Glomerular visceral epithelial cell (primary cell): Measurements from ENCODE around the gene HMGN4.
"Not testable (repeated sequence)": the region's sequence is repeated elsewhere in the genome, so short reads cannot be mapped to it uniquely, and the experiment has no call there.

Experiments
- DNase-seq: peaks from one replicate; pipeline ENCODE4 v3.0.0-alpha.2; 2016; ENCODE audit errors: extremely low spot score

Gene HMGN4

GRCh38 chr6:26522486-26523228 lies 15.5 kb upstream of the HMGN4 start:
- peak; percentile 41 for DNase-seq

DNA sequence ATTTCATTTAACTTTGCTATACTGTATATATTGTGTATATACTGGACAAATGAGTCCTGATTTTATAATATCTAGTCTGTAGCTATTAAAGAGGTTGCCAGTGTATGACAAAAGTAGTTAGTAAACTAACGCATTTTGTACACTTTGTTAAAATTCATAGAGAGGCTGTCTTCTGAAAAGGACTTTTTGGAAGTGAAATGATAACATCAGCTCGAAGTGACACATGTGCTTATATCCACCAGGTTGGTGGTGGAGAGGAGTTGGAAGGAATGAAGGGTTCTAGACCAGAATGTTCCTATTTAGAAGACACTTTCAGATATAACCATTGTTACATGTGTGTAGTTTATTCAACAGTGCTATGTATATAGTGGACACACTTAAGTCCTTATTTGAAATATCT lies 13.9 kb upstream of the HMGN4 start:
- not testable (repeated sequence) for DNase-seq

DNA sequence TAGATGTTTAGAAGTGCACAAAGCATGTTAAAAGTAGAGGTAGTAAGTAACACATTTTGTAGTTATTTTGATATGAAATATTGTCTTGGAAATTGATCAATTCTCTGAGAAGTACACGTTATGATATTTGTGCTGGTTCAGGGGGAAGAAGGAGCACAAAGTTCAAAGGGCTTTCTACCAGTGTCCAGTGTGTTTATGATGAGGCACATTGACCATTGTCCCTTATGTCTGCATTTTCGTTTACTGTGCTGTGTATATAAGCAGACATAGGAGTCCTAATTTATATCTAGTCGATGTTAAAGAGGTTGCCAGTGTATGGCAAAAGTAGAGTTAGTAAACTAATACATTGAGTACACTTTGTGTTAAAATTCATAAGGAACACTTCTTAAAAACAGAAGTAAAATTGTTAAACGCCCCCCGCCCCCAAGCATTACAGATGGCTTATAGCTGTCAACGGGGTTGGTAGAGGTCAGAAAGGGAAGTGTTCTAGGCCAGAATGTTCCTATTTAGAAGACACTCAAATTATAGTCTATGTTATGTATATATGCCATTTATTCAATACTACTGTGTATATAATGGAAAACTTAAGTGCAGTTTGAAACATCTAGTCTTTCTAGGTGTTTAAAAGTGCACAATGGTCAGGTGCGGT lies 13.3 kb upstream of the HMGN4 start:
- no peak for DNase-seq

GRCh38 chr6:26525838-26526237 lies 12.3 kb upstream of the HMGN4 start:
- DNase-seq, result no peak

DNA sequence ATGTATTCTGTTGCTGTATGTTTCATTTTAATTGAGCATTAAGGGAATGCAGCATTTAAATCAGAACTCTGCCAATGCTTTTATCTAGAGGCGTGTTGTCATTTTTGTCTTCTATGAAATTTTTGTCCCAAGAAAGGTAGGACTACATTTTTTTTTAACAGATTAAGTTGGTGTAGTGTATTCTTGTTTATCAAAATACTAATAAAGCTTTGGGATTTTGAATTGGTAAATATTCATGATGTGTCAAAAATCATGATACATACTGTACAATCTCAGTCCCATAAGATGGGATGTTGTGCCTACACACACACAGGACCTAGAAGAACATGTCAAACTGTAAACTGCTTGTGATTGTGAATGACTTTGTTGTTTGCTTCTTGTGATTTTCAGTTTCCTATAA lies 11.2 kb upstream of the HMGN4 start:
- DNase-seq, result no peak

DNA sequence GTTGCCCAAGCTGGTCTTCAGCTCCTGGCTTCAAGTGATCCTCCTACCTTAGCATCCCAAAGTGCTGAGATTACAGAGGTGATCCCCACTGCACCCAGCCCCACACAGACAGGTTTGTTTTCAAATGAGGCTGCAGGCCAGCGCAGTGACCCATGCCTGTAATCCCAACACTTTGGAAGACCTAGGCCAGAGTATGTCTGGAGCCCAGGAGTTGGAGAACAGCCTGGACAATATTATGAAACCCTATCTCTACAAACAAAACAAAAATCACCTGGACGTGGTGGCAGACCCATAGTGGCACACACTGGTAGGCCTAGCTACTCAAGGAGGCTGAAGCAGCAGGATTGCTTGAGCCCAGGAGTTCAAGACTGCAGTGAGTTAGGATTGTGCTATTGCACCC lies 8.0 kb upstream of the HMGN4 start:
- DNase-seq, result no peak

GRCh38 chr6:26531897-26532296 lies 6.3 kb upstream of the HMGN4 start:
- no peak for DNase-seq

GRCh38 chr6:26532699-26533531 lies 5.3 kb upstream of the HMGN4 start:
- peak; percentile 94 for DNase-seq

- DNase-seq, result no peak
Measured at GRCh38 chr6:26533532-26533931, 4.6 kb upstream of the HMGN4 start.

DNA sequence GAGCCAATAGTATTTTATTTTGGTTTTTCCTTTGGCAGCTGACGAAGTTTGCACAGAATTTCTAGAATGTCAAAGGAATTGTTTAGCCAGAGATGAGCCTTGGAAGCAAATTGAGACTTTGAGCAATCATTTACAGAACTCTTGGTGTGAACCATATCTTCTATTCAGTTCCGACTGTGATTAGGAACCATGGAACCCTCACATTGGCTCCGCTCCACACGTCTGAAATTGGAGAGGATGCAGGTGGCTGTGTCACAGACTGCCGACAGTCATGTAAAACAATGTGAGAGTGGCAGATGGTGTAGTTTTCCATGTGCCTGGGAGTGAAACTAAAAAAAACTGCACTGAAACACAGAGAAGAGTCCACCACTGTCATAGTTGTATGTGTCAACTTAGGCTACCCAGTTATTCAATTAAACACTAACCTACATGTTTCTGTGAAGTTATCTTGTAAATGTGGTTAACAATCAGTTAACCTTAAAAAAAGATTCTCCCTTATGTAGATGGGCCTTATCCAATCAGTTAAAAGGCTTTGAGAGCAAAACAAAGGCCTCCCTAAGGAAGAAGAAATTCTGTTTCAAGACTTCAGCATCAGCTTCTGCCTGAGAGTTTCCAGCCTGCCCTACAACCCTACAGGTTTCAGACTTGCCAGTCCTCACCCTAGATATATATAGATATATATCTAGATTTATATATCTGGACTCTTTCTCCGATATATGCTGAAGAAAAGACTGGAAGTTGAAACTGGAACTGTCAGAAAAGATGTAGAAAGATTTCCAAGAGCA lies 3.3 kb upstream of the HMGN4 start:
- DNase-seq, result peak; percentile 92

DNA sequence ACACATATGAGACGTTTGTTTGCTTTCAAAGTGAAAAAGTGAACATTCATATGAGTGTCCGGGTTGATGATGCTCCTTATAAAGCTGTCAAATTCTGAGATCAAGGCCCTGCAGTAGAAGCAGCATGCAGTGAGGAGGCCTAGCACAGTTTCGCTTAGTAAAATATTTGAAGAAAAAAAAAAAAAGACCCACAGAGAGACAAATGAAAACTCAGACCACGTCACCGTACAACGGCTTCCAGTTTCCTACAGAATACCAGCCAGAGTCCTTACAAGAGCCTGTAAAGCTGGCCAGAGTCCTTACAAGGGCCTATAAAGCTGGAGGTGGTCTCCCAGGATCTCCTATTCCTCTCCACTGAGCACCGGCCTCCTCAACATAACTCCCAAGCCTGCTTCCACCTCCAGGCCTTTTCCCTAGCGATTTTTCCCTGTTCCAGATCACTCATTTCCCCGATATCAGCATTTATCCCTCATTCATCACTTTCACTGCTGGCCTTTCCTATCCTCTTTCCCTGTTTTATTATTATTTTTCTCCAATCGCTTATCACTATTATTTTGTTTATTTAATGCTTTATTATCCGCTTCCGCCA lies 1.5 kb upstream of the HMGN4 start:
- DNase-seq, result peak; percentile 54

- peak; percentile 95 for DNase-seq
Measured at GRCh38 chr6:26537160-26537845, 863 bp upstream of the HMGN4 start.

GRCh38 chr6:26538572-26538902 lies 371 bp downstream of the HMGN4 start:
- DNase-seq, result no peak

DNA sequence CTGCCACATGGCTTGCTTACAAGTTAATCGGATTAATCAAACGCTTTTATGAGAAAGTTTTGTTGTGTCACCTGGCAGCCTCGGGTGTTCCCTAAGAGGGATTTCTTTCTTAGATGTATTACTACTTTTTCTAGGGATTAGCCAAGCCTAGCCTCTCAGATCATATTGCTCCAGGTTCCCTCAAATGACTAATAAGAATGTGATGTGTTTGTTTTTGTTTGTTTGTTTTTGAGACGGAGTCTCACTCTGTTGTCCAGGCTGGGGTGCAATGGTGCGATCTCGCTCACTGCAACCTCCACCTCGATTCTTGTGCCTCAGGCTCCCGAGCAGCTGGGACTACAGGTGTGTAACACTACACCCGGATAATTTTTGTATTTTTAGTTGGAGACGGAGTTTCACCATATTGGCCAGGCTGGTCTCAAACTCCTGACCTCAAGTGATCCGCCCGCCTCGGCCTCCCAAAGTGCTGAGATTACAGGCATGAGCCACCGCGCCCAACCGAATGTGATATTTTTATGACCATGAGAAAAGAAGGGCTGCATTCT lies 977 bp downstream of the HMGN4 start:
- DNase-seq, result no peak

- DNase-seq, result no peak
Measured at GRCh38 chr6:26541579-26541978, 3.4 kb downstream of the HMGN4 start.

- DNase-seq, result peak; percentile 23
Measured at GRCh38 chr6:26543953-26544352, 5.8 kb downstream of the HMGN4 start.

- DNase-seq, result no peak
Measured at GRCh38 chr6:26544473-26544872, 6.3 kb downstream of the HMGN4 start.

- no peak for DNase-seq
Measured at GRCh38 chr6:26545627-26546026, 7.5 kb downstream of the HMGN4 start.

DNA sequence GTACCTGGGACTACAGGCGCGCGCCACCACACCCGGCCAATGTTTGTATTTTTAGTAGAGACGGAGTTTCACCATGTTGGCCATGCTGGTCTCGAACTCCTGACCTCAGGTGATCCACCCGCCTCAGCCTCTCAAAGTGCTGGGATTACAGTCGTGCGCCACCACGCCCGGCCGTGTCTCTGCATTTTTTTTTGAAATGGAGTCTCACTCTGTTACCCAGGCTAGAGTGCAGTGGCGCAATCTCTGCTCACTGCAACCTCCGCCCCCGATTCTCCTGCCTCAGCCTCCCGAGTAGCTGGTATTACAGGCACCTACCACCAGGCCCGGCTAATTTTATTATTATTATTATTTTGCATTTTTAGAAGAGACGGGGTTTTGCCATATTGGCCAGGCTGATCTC lies 9.2 kb downstream of the HMGN4 start:
- not testable (repeated sequence) for DNase-seq

DNA sequence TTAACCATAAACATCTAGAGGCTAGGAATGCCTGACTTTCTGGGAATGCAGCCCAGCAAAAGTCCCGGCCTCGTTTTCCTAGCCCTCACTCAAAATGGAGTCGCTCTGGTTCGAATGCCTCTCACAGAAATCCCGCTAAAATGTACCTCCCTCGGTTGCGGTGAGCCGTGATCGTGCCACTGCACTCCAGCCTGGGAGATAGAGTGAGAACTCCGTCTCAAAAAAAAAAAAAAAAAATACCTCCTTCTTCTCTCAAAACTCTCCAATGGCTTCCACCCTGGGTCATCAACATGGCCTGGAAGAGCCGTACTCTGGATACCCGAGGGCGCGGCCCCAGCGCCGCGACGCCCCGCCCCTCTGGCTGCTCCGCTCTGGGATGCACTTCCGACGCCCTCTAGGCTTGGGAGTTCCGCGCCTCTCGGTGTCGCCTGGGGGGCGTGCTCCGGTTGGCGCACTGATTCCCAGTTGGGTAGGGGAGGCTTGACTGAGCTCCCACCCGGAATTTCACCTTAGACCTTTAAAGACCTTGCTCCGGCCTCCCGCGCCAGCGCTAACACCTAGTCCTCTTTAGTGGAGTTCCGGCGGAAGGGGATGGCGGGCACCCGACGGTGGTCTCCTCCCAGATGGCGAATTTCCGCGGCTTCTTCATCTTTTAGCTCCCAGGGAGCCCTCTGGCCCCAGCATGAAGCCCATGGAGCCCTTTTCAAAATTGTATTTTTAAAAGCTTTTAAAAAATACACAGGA lies 12.3 kb downstream of the HMGN4 start:
- no peak for DNase-seq
